PC-3 (cell line): ENCODE results near the gene RIPOR2. TPM values are rescaled to one million over a fixed set of nuclear protein-coding genes. Genes with fewer than 3 reads are reported as not detected.
"Not testable (repeated sequence)": the region's sequence is repeated elsewhere in the genome, so short reads cannot be mapped to it uniquely, and the experiment has no call there.

ENCODE experiments used
- ATAC-seq: fragments of 200-7000 bp; cut with Tn5 transposase; 2 replicates; pipeline ENCODE4 v1.9.1; 2020; ENCODE audit warnings: mild to moderate bottlenecking, moderate library complexity
- BruUV-seq: library from RNA; stranded (reverse); fragments of 400-500 nt; replicated peaks from 2 replicates; lab custom pipeline; 2021; lab: Mats Ljungman, UMichigan
- CTCF ChIA-PET: fragments of 300-600 bp; sonication (Branson Sonifier 250); formaldehyde crosslinking; loops from one replicate; lab custom pipeline; 2022; ENCODE audit warnings: antibody characterized with exemption; lab: Charles Lee
- POLR2A ChIA-PET: fragments of 300-600 bp; sonication (Branson Sonifier 250); formaldehyde crosslinking; loops from one replicate; lab custom pipeline; 2022; ENCODE audit warnings: antibody characterized with exemption; ENCODE audit not compliant: unreplicated experiment; lab: Charles Lee
- DNase-seq: peaks from one replicate; pipeline ENCODE4 v3.0.0-alpha.2; 2015
- H2AFZ ChIP-seq: fragments of 300-600 bp; sonication (generic); 2 replicates; pipeline ENCODE4 v1.6.0; 2016; ENCODE audit warnings: antibody characterized with exemption, low read length
- H3F3A ChIP-seq: fragments of 300-600 bp; sonication (generic); one replicate; pipeline ENCODE4 v1.6.0; 2017; ENCODE audit warnings: antibody characterized with exemption, low read length, control low read depth, mild to moderate bottlenecking; ENCODE audit not compliant: unreplicated experiment
- H3K27ac ChIP-seq: fragments of 300-600 bp; sonication (generic); 2 replicates; pipeline ENCODE4 v1.5.1; 2016; ENCODE audit warnings: mild to moderate bottlenecking, low read length
- H3K27me3 ChIP-seq: fragments of 300-600 bp; sonication (generic); 2 replicates; pipeline ENCODE4 v1.6.1; 2016; ENCODE audit warnings: low read length, mixed read lengths
- H3K36me3 ChIP-seq: fragments of 300-600 bp; sonication (generic); 2 replicates; pipeline ENCODE4 v1.6.1; 2016; ENCODE audit warnings: low read depth, mixed run types, low read length, mixed read lengths
- H3K4me1 ChIP-seq: fragments of 300-600 bp; sonication (generic); 2 replicates; pipeline ENCODE4 v1.5.1; 2016; ENCODE audit warnings: low read length; ENCODE audit not compliant: insufficient read depth
- H3K4me2 ChIP-seq: fragments of 300-600 bp; sonication (generic); 2 replicates; pipeline ENCODE4 v1.6.0; 2016; ENCODE audit warnings: low read length
- H3K4me3 ChIP-seq: fragments of 300-600 bp; sonication (generic); 2 replicates; pipeline ENCODE4 v1.5.1; 2016; ENCODE audit warnings: mild to moderate bottlenecking, low read length, mixed read lengths
- H3K79me2 ChIP-seq: fragments of 300-600 bp; sonication (generic); 2 replicates; pipeline ENCODE4 v1.6.1; 2017; ENCODE audit warnings: low read length, mixed read lengths
- H3K9ac ChIP-seq: fragments of 300-600 bp; sonication (generic); 2 replicates; pipeline ENCODE4 v1.6.0; 2016; ENCODE audit warnings: mild to moderate bottlenecking, low read length
- H3K9me2 ChIP-seq: fragments of 300-600 bp; sonication (generic); replicated peaks from 2 replicates; pipeline ENCODE4 v1.6.1; 2016; ENCODE audit warnings: mixed run types, low read length, mixed read lengths
- H3K9me3 ChIP-seq: fragments of 300-600 bp; sonication (generic); 2 replicates; pipeline ENCODE4 v1.6.1; 2016; ENCODE audit warnings: low read length, mixed read lengths
- H4K20me1 ChIP-seq: fragments of 300-600 bp; sonication (generic); 2 replicates; pipeline ENCODE4 v1.6.1; 2016; ENCODE audit warnings: low read length, mixed read lengths
- CTCF ChIP-seq: fragments of 300-600 bp; sonication (generic); conservative IDR thresholded peaks from 2 replicates; pipeline ENCODE4 v1.5.1; 2017; ENCODE audit warnings: antibody characterized with exemption, low read depth, mild to moderate bottlenecking, low read length
- EZH2 ChIP-seq: fragments of 300-600 bp; sonication (generic); IDR thresholded peaks from one replicate; pipeline ENCODE4 v1.6.1; 2017; ENCODE audit warnings: antibody characterized with exemption, mild to moderate bottlenecking, low read length; ENCODE audit not compliant: unreplicated experiment
- intact Hi-C: fragments of 100-400 bp; cut with micrococcal nuclease; formaldehyde crosslinking; loops from 2 replicates; pipeline ENCODE4 v1.9.0; 2023
- total RNA-seq: library from RNA; depleted of rRNA; stranded (reverse); fragments of >200 nt; gene quantifications from 2 replicates; pipeline ENCODE4 v1.2.3, GENCODE V29; 2014; rRNA removed

RIPOR2 gene
- total RNA-seq, 1 experiment from 2014 or later = 0.44 TPM

- Histone ChIP-seq H3K4me2 (no peak overlapping the region), H3K4me1 (no peaks in the 10 kb centered on the region), H3K9me3 (peaks cover 5% of the 10 kb centered on the region; the same call in 1 of the 2 replicates), H3K36me3 (no peaks in the 10 kb centered on the region), H2AFZ (no peak overlapping the region), H3K4me3 (no peak overlapping the region), H3K9ac (no peak overlapping the region), H4K20me1 (no peaks in the 10 kb centered on the region), H3K27ac (no peak overlapping the region), H3K9me2 (no peaks in the 10 kb centered on the region), H3F3A (no peaks in the 10 kb centered on the region), H3K27me3 (no peaks in the 10 kb centered on the region), H3K79me2 (no peaks in the 10 kb centered on the region)
- POLR2A ChIA-PET = no interaction called here
- intact Hi-C loops = no loop called here
- DNase-seq (no peak), ATAC-seq (no peak)
- CTCF ChIA-PET = no interaction called here
- no TSS peak for BruUV-seq
- TF ChIP-seq CTCF = no peak
- no peak for TF ChIP-seq EZH2
These were observed 180.5 kb downstream of the RIPOR2 start for GRCh38 chr6:24755279-24755678.

- H3K79me2 ChIP-seq, H3K9ac ChIP-seq, H3K36me3 ChIP-seq, H3K4me3 ChIP-seq, H4K20me1 ChIP-seq, H3K27ac ChIP-seq, H3K4me2 ChIP-seq, H3K9me3 ChIP-seq, H3K27me3 ChIP-seq, ATAC-seq, intact Hi-C loops, H3K9me2 ChIP-seq, BruUV-seq, POLR2A ChIA-PET, H3K4me1 ChIP-seq, CTCF ChIA-PET, H2AFZ ChIP-seq, H3F3A ChIP-seq, DNase-seq: not testable (repeated sequence)
These were observed 181.4 kb downstream of the RIPOR2 start for GRCh38 chr6:24754378-24754777.

Other genes with a start within 250 kb of the RIPOR2 start
- 81.8 and 91.5 TPM in 2 replicates for gene C6orf62, start 216.8 kb downstream of the RIPOR2 start, total RNA-seq
- 44.6 and 57.4 TPM in 2 replicates for gene GMNN, start 161.0 kb downstream of the RIPOR2 start, total RNA-seq
- not detected in 2 replicates for gene ARMH2, start 137.0 kb downstream of the RIPOR2 start, total RNA-seq